ENCODE measurements around the gene ZDHHC19.
"Not testable (repeated sequence)": the region's sequence is repeated elsewhere in the genome, so short reads cannot be mapped to it uniquely, and the experiment has no call there.

Gene ZDHHC19

DNA sequence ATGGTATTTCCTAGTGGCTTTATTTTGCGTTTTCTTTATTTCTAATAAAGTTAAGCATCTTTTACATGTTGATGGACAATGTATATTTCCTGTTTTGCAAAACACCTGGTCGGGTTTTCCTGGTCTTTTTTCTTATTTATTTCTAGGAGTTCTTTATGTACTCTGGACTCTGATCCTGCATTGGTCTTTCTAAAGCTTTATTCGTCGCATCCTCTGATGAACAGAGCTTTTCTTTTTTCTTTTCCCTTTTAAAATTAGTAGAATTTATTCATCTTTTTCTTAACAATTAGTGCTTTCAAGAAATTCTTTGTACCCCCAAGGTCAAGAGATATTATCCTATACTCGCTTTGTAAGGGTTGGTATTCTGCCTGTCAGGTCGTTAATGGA lies 32.2 kb downstream of the ZDHHC19 start:
- no peak for DNase-seq (ENCODE audit: low read depth in 1 of 2, low spot score in 1 of 2)

- DNase-seq (ENCODE audit: low read depth in 1 of 2, low spot score in 1 of 2) = no peak
These were observed 33.2 kb downstream of the ZDHHC19 start for GRCh38 chr3:196177967-196178366.

DNA sequence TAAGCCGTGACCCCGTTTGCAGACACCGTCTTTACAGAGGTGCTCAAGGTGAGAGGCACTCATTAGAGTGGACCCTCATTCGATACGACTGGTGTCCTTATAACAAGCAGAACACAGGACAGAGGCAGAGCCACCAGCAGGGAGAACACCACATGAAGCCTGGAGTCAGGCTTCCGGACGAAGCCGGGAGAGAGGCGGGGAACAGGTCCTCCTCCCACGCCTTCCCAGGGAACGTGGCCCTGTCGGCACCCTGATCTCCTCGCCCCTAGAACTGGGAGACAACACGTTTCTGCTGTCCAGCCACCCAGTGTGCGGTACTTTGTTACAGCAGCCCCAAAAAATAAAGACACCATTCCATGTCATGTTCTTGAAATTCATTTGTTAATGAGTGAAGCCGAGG lies 33.6 kb downstream of the ZDHHC19 start:
- DNase-seq (ENCODE audit: low read depth in 1 of 2, low spot score in 1 of 2) = no peak

GRCh38 chr3:196175722-196176121 lies 35.5 kb downstream of the ZDHHC19 start:
- no peak for DNase-seq (ENCODE audit: low read depth in 1 of 2, low spot score in 1 of 2)

GRCh38 chr3:196175116-196175625 lies 36.0 kb downstream of the ZDHHC19 start:
- no peak for DNase-seq (ENCODE audit: low read depth in 1 of 2, low spot score in 1 of 2)

GRCh38 chr3:196174652-196175051 lies 36.5 kb downstream of the ZDHHC19 start:
- DNase-seq (ENCODE audit: low read depth in 1 of 2, low spot score in 1 of 2) = no peak

- DNase-seq (ENCODE audit: low read depth in 1 of 2, low spot score in 1 of 2) = not testable (repeated sequence)
These were observed 40.9 kb downstream of the ZDHHC19 start for GRCh38 chr3:196170296-196170695.

DNA sequence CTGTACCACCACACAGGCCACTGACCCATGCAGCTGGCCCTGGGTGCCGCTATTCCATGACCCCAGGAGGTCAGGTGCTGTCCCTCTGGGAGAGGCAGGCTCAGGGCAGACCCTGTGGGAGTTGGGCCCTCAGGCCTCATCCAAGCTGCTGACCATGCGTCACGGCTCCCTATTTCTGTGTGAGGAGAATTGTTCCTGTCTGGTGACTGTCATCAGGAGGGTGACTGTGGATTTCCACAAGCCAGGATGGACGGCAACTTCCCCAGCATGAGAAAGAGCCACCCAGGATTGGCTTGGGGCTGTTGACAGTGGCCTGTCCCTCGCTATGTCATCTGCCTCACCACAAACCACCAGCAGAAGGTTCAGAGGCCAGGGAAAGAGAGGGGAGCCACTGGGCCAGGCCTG lies 41.4 kb downstream of the ZDHHC19 start:
- no peak for DNase-seq (ENCODE audit: low read depth in 1 of 2, low spot score in 1 of 2)

- DNase-seq (ENCODE audit: low read depth in 1 of 2, low spot score in 1 of 2) = no peak
These were observed 42.3 kb downstream of the ZDHHC19 start for GRCh38 chr3:196168808-196169391.

GRCh38 chr3:196166741-196167140 lies 44.5 kb downstream of the ZDHHC19 start:
- DNase-seq (ENCODE audit: low read depth in 1 of 2, low spot score in 1 of 2) = no peak

- no peak for DNase-seq (ENCODE audit: low read depth in 1 of 2, low spot score in 1 of 2)
These were observed 45.4 kb downstream of the ZDHHC19 start for GRCh38 chr3:196165850-196166249.

DNA sequence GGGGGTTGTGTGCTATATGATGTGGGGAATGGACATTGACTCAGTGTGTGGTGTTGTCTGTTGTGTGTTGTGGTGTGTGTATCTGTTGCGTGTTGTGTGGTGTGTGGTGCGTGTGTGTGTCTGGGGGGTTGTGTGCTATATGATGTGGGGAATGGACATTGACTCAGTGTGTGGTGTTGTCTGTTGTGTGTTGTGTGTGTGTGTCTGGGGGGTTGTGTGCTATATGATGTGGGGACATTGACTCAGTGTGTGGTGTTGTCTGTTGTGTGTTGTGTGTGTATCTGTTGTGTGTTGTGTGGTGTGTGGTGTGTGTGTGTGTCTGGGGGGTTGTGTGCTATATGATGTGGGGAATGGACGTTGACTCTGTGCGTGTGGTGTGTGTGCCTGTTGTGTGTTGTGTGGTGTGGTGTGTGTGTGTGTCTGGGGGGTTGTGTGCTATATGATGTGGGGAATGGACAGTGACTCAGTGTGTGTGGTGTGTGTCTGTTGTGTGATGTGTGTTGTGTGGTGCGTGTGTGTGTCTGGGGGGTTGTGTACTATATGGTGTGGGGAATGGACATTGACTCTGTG lies 46.1 kb downstream of the ZDHHC19 start:
- DNase-seq (ENCODE audit: low read depth in 1 of 2, low spot score in 1 of 2) = not testable (repeated sequence)

DNA sequence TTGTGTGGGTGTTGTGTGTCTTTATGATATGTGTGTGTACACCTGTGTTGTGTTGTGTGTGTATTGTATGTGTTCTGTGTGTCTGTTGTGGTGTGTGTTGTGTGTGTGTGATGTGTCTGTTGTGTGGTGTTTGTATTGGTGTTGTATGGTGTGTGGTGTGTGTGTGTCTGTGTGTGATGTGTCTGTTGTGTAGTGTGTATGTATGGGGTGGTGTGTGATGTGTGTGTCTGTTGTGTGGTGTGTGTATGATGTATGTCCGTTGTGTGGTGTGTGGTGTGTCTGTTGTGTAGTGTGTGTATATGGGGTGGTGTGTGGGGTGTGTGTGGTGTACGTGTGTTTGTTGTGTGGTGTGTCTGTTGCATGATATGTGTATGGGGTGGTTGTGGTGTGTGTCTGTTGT lies 46.6 kb downstream of the ZDHHC19 start:
- no peak for DNase-seq (ENCODE audit: low read depth in 1 of 2, low spot score in 1 of 2)

- DNase-seq (ENCODE audit: low read depth in 1 of 2, low spot score in 1 of 2) = no peak
These were observed 47.3 kb downstream of the ZDHHC19 start for GRCh38 chr3:196163666-196164493.

GRCh38 chr3:196163212-196163611 lies 48.0 kb downstream of the ZDHHC19 start:
- no peak for DNase-seq (ENCODE audit: low read depth in 1 of 2, low spot score in 1 of 2)

GRCh38 chr3:196162679-196163078 lies 48.5 kb downstream of the ZDHHC19 start:
- no peak for DNase-seq (ENCODE audit: low read depth in 1 of 2, low spot score in 1 of 2)

DNA sequence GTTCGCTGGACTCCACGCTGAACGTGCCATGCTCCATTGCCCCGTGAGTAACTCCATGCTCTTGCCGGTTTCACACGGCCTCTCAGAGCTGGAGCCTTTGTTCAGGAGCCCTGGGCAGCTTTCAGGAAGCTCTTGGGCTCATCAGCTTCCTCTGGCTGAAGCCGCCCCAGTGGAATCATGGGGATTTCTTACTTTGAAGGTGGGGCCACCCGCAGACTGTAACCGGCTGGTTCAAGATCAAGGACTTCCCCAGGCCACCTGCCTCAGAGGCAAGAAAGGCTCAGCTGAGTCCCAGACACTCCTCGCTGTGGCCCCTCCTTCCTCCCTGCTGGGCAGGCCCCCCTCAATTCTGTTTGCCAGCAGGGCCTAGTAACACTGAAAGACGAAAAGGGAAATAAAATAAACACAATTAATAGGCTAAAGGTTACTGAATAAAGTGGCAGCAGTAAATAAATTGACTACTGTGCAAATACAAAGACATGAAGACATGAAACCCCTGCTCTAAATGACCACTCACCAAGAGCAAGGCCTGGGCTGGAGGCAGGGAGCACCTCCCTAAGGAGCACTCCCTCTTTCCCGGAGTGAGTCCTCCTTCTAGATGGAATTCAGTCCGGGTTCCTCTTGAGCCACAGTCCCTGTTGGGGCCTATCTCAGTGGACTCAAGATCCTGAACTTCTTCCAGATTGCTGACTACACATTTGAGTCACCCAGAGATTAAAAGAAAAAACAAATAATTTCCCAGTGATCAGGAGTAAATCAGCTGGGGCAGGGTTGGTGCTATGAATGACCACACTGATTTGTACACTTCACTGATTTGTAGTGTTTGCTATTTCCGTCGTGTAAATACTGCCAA lies 51.0 kb downstream of the ZDHHC19 start:
- no peak for DNase-seq (ENCODE audit: low read depth in 1 of 2, low spot score in 1 of 2)

GRCh38 chr3:196159526-196159925 lies 51.7 kb downstream of the ZDHHC19 start:
- no peak for DNase-seq (ENCODE audit: low read depth in 1 of 2, low spot score in 1 of 2)

- no peak for DNase-seq (ENCODE audit: low read depth in 1 of 2, low spot score in 1 of 2)
These were observed 55.0 kb downstream of the ZDHHC19 start for GRCh38 chr3:196156160-196156559.

DNA sequence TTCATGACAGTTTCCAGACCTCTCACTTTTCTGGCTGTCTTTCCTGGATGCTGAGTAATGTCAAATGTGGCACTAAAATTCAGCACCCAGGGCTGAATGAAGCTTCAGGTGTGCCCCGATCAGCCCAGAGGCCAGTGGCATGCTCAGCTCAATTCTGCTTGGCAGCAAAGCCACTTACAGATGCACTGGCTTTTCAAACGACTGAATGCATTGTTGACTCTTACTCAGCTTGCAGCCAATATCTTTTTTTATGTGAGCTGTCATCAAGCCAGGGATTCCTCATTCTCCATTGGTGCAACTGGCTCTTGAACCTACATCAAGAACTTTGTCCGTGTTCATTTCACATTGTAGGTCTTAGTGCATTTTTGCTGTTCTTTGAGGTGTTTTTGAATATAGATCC lies 60.7 kb downstream of the ZDHHC19 start:
- DNase-seq (ENCODE audit: low read depth in 1 of 2, low spot score in 1 of 2) = no peak

GRCh38 chr3:196149831-196150301 lies 61.3 kb downstream of the ZDHHC19 start:
- DNase-seq (ENCODE audit: low read depth in 1 of 2, low spot score in 1 of 2) = no peak
